ENCODE results near the gene TASP1. TPM values are rescaled to one million over a fixed set of nuclear protein-coding genes. Genes with fewer than 3 reads are reported as not detected.

Gene TASP1
- total RNA-seq, 1 donor = 9.4 TPM

- H3K4me1 ChIP-seq (ENCODE audit: insufficient read depth, low read length) = no peaks in the 10 kb centered on the region
- no peak overlapping the region for H2AFZ ChIP-seq (ENCODE audit: low read length)
- H3K4me3 ChIP-seq (ENCODE audit: insufficient read depth, low read length) = no peak overlapping the region
- H3K9me3 ChIP-seq (ENCODE audit: low read depth, low read length) = no peaks in the 10 kb centered on the region
- no peaks in the 10 kb centered on the region for H3K27me3 ChIP-seq (ENCODE audit: insufficient read depth, low read length)
- no peak overlapping the region for H3K27ac ChIP-seq (ENCODE audit: low read depth, low read length)
- H3K36me3 ChIP-seq (ENCODE audit: insufficient read depth, low read length) = peaks cover 5% of the 10 kb centered on the region
- TF ChIP-seq CTCF (IDR thresholded peaks at IDR 0.05; ENCODE audit: extremely low read depth, low read depth, low read length) = no peak
- no peaks in the 10 kb centered on the region for H3K79me2 ChIP-seq (ENCODE audit: insufficient read depth, low read length)
- no peaks in the 10 kb centered on the region for H4K20me1 ChIP-seq (ENCODE audit: insufficient read depth, low read length)
- no peak for DNase-seq (ENCODE audit: insufficient read length, low spot score, missing footprints)
- no peak overlapping the region for H3K4me2 ChIP-seq (ENCODE audit: insufficient read depth, low read length)
Measured at GRCh38 chr20:13563854-13564253, 74.9 kb downstream of the TASP1 start.

- no peak for DNase-seq (ENCODE audit: insufficient read length, low spot score, missing footprints)
Measured at GRCh38 chr20:13554706-13555105, 84.0 kb downstream of the TASP1 start.

GRCh38 chr20:13554076-13554475 is 84.7 kb downstream of the TASP1 start:
- Histone ChIP-seq H3K36me3 (ENCODE audit: insufficient read depth, low read length) (no peaks in the 10 kb centered on the region), H3K4me3 (ENCODE audit: insufficient read depth, low read length) (no peak overlapping the region), H4K20me1 (ENCODE audit: insufficient read depth, low read length) (no peaks in the 10 kb centered on the region), H3K79me2 (ENCODE audit: insufficient read depth, low read length) (no peaks in the 10 kb centered on the region), H3K4me1 (ENCODE audit: insufficient read depth, low read length) (peaks cover 5% of the 10 kb centered on the region), H2AFZ (ENCODE audit: low read length) (no peak overlapping the region), H3K4me2 (ENCODE audit: insufficient read depth, low read length) (no peak overlapping the region), H3K27ac (ENCODE audit: low read depth, low read length) (no peak overlapping the region), H3K9me3 (ENCODE audit: low read depth, low read length) (no peaks in the 10 kb centered on the region), H3K27me3 (ENCODE audit: insufficient read depth, low read length) (no peaks in the 10 kb centered on the region)
- no peak for TF ChIP-seq CTCF (IDR thresholded peaks at IDR 0.05; ENCODE audit: extremely low read depth, low read depth, low read length)
- no peak for DNase-seq (ENCODE audit: insufficient read length, low spot score, missing footprints)

More at GRCh38 chr20:13554706-13555105, 84.0 kb downstream of the TASP1 start:
- no peak overlapping the region for H3K4me3 ChIP-seq (ENCODE audit: insufficient read depth, low read length)
- TF ChIP-seq CTCF (IDR thresholded peaks at IDR 0.05; ENCODE audit: extremely low read depth, low read depth, low read length) = no peak
- peaks cover 5% of the 10 kb centered on the region for H3K4me1 ChIP-seq (ENCODE audit: insufficient read depth, low read length)
- no peaks in the 10 kb centered on the region for H3K27me3 ChIP-seq (ENCODE audit: insufficient read depth, low read length)
- H3K79me2 ChIP-seq (ENCODE audit: insufficient read depth, low read length) = no peaks in the 10 kb centered on the region
- H3K4me2 ChIP-seq (ENCODE audit: insufficient read depth, low read length) = no peak overlapping the region
- H2AFZ ChIP-seq (ENCODE audit: low read length) = no peak overlapping the region
- H3K9me3 ChIP-seq (ENCODE audit: low read depth, low read length) = no peaks in the 10 kb centered on the region
- H4K20me1 ChIP-seq (ENCODE audit: insufficient read depth, low read length) = no peaks in the 10 kb centered on the region
- no peak overlapping the region for H3K27ac ChIP-seq (ENCODE audit: low read depth, low read length)
- no peaks in the 10 kb centered on the region for H3K36me3 ChIP-seq (ENCODE audit: insufficient read depth, low read length)

- Histone ChIP-seq H3K4me2 (ENCODE audit: insufficient read depth, low read length) (no peak overlapping the region), H2AFZ (ENCODE audit: low read length) (no peak overlapping the region), H3K79me2 (ENCODE audit: insufficient read depth, low read length) (no peaks in the 10 kb centered on the region), H3K4me3 (ENCODE audit: insufficient read depth, low read length) (no peak overlapping the region), H4K20me1 (ENCODE audit: insufficient read depth, low read length) (no peaks in the 10 kb centered on the region), H3K27ac (ENCODE audit: low read depth, low read length) (no peak overlapping the region), H3K9me3 (ENCODE audit: low read depth, low read length) (no peaks in the 10 kb centered on the region), H3K27me3 (ENCODE audit: insufficient read depth, low read length) (no peaks in the 10 kb centered on the region), H3K36me3 (ENCODE audit: insufficient read depth, low read length) (no peaks in the 10 kb centered on the region), H3K4me1 (ENCODE audit: insufficient read depth, low read length) (peaks cover 5% of the 10 kb centered on the region)
- TF ChIP-seq CTCF (IDR thresholded peaks at IDR 0.05; ENCODE audit: extremely low read depth, low read depth, low read length) = no peak
- DNase-seq (ENCODE audit: insufficient read length, low spot score, missing footprints) = no peak
Measured at GRCh38 chr20:13552061-13552460, 86.7 kb downstream of the TASP1 start.

Data from osteoblast (primary cell).